Mesenchymal stem cell (in vitro differentiated cells and primary cell): ENCODE results near the gene LRRC10B.

ENCODE experiments used
- DNase-seq: peaks from one replicate; pipeline ENCODE4 v3.0.0-alpha.2; 2013
- H2AFZ ChIP-seq: one replicate; pipeline ENCODE4 v1.6.1; 2013; ENCODE audit warnings: low read depth, mild to moderate bottlenecking, control low read depth, inconsistent platforms, low read length, moderate library complexity
- H2AK5ac ChIP-seq: 2 replicates; pipeline ENCODE4 v1.6.1; 2013; ENCODE audit warnings: low read length, moderate library complexity, mild to moderate bottlenecking, inconsistent platforms; ENCODE audit not compliant: severe bottlenecking
- H2BK120ac ChIP-seq: one replicate; pipeline ENCODE4 v1.6.1; 2013; ENCODE audit warnings: low read depth, mild to moderate bottlenecking, inconsistent platforms, low read length, moderate library complexity
- H2BK12ac ChIP-seq, 2 experiments: one replicate each; pipeline ENCODE4 v1.6.1; 2013; ENCODE audit warnings: inconsistent platforms in 2 of 2, low read length in 2 of 2, mild to moderate bottlenecking in 2 of 2, moderate library complexity in 2 of 2, control low read depth in 1 of 2
- H2BK15ac ChIP-seq: one replicate; pipeline ENCODE4 v1.6.1; 2013; ENCODE audit warnings: mild to moderate bottlenecking, low read depth, inconsistent platforms; ENCODE audit not compliant: poor library complexity, severe bottlenecking
- H2BK5ac ChIP-seq: 2 replicates; pipeline ENCODE4 v1.6.1; 2013; ENCODE audit warnings: low read depth, mild to moderate bottlenecking, low read length, control low read depth, inconsistent platforms; ENCODE audit not compliant: poor library complexity, severe bottlenecking
- H3K14ac ChIP-seq, 2 experiments: one replicate each; pipeline ENCODE4 v1.6.1; 2013; ENCODE audit warnings: inconsistent platforms in 2 of 2, low read length in 2 of 2, control low read depth in 1 of 2, mild to moderate bottlenecking in 1 of 2, moderate library complexity in 1 of 2
- H3K18ac ChIP-seq, 2 experiments: one replicate each; pipeline ENCODE4 v1.6.1; 2013; ENCODE audit warnings: inconsistent platforms in 2 of 2, low read length in 2 of 2, control low read depth in 1 of 2, low read depth in 1 of 2, mild to moderate bottlenecking in 1 of 2
- H3K23ac ChIP-seq, 2 experiments: one replicate each; pipeline ENCODE4 v1.6.1; 2013; ENCODE audit warnings: inconsistent platforms in 2 of 2, low read length in 2 of 2, mild to moderate bottlenecking in 2 of 2, moderate library complexity in 2 of 2, control low read depth in 1 of 2
- H3K27ac ChIP-seq: 2 replicates; pipeline ENCODE4 v1.5.1; 2013; ENCODE audit warnings: mild to moderate bottlenecking, moderate library complexity, low read length, control low read depth, inconsistent platforms; ENCODE audit not compliant: poor library complexity, severe bottlenecking
- H3K27me3 ChIP-seq, 2 experiments: 2 replicates each; pipeline versions ENCODE4 v1.6.1 to v1.7.0; 2013; ENCODE audit warnings: low read length in 2 of 2, mild to moderate bottlenecking in 2 of 2, moderate library complexity in 2 of 2, control low read depth in 1 of 2, inconsistent platforms in 1 of 2; ENCODE audit not compliant: control insufficient read depth in 1 of 2, insufficient read depth in 1 of 2
- H3K36me3 ChIP-seq, 2 experiments: 2 replicates each; pipeline versions ENCODE4 v1.6.1 to v1.7.0; 2013; ENCODE audit warnings: low read length in 2 of 2, control low read depth in 1 of 2, inconsistent platforms in 1 of 2, low read depth in 1 of 2, mild to moderate bottlenecking in 1 of 2; ENCODE audit not compliant: insufficient read depth in 2 of 2, control insufficient read depth in 1 of 2
- H3K4ac ChIP-seq, 2 experiments: one replicate each; pipeline ENCODE4 v1.6.1; 2013; ENCODE audit warnings: inconsistent platforms in 2 of 2, low read length in 2 of 2, mild to moderate bottlenecking in 2 of 2, moderate library complexity in 2 of 2, control low read depth in 1 of 2, low read depth in 1 of 2
- H3K4me1 ChIP-seq: 2 replicates; pipeline ENCODE4 v1.6.1; 2013; ENCODE audit warnings: low read depth, low read length, control low read depth; ENCODE audit not compliant: control insufficient read depth, insufficient read depth
- H3K4me2 ChIP-seq: 2 replicates; pipeline ENCODE4 v1.6.1; 2013; ENCODE audit warnings: low read length, mild to moderate bottlenecking, inconsistent platforms; ENCODE audit not compliant: poor library complexity, severe bottlenecking
- H3K4me3 ChIP-seq, 2 experiments: 2 replicates each; pipeline versions ENCODE4 v1.5.1 to v1.7.0; 2013; ENCODE audit warnings: low read length in 2 of 2, mild to moderate bottlenecking in 2 of 2, control low read depth in 1 of 2, low read depth in 1 of 2; ENCODE audit not compliant: insufficient read depth in 1 of 2
- H3K79me1 ChIP-seq: replicated peaks from 2 replicates; pipeline ENCODE4 v1.6.1; 2013; ENCODE audit warnings: mild to moderate bottlenecking, control low read depth, low read length, inconsistent platforms; ENCODE audit not compliant: poor library complexity, severe bottlenecking
- H3K9ac ChIP-seq: 2 replicates; pipeline ENCODE4 v1.7.0; 2013; ENCODE audit warnings: mild to moderate bottlenecking, low read length, moderate library complexity
- H3K9me3 ChIP-seq: 2 replicates; pipeline ENCODE4 v1.7.0; 2013; ENCODE audit warnings: mild to moderate bottlenecking, low read length; ENCODE audit not compliant: control insufficient read depth
- H4K8ac ChIP-seq: one replicate; pipeline ENCODE4 v1.6.1; 2013; ENCODE audit warnings: inconsistent platforms, mild to moderate bottlenecking, low read length, moderate library complexity
- H4K91ac ChIP-seq: one replicate; pipeline ENCODE4 v1.6.1; 2013; ENCODE audit warnings: mild to moderate bottlenecking, low read length, inconsistent platforms
- WGBS: methylation state at CpG from one replicate; pipeline ENCODE4 v1.1.7; 2013; ENCODE audit warnings: mixed read lengths; 5-methylcytosine and 5-hydroxymethylcytosine counted together

Gene LRRC10B

DNA sequence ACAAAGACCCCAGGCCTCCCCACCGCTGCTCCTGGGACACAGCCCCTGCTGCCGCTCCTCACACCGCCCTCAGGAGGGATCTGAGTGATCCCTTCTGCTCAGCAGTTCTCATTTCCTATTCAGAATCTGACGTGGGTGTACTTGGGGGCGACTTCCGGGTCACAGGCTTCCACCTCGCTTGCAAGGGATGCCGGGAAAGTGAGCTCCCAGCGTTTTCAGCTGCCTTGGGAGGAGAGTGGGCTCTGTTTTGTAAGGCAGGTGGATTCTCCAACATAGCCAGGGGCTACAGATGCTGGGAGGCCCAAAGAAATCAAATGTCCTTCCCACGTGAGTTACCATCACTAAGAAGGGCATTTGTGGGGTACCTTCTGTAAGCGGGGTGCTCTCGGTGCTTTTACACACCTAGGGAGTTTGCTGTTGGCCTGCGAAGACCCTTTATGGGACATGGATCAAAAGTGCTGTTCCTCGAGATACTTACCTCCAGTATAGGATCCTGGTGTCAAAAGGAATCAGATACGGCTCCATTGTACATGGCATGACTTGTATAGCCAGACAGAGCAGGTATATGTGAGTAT, 9.7 kb upstream of the LRRC10B start:
- Histone ChIP-seq H3K9me3 (no peaks in the 10 kb centered on the region), H4K91ac (no peak overlapping the region), H3K14ac (no peak overlapping the region), H3K79me1 (no peaks in the 10 kb centered on the region), H3K4me1 (no peaks in the 10 kb centered on the region), H2AK5ac (no peak overlapping the region), H3K9ac (no peak overlapping the region), H3K4me2 (no peak overlapping the region), H2AFZ (no peak overlapping the region), H2BK15ac (no peak overlapping the region), H3K27me3 (peaks cover 46 to 53% of the 10 kb centered on the region in 2 experiments), H3K4me3 (no peak overlapping the region), H3K23ac (no peak overlapping the region), H3K18ac (no peak overlapping the region), H3K27ac (no peak overlapping the region), H3K36me3 (no peaks in the 10 kb centered on the region), H4K8ac (no peak overlapping the region), H2BK120ac (no peak overlapping the region), H2BK5ac (no peak overlapping the region), H2BK12ac (no peak overlapping the region), H3K4ac (no peak overlapping the region)
- no peak for DNase-seq
- 82% methylated on average over 15 of the region's 15 CpGs for WGBS

DNA sequence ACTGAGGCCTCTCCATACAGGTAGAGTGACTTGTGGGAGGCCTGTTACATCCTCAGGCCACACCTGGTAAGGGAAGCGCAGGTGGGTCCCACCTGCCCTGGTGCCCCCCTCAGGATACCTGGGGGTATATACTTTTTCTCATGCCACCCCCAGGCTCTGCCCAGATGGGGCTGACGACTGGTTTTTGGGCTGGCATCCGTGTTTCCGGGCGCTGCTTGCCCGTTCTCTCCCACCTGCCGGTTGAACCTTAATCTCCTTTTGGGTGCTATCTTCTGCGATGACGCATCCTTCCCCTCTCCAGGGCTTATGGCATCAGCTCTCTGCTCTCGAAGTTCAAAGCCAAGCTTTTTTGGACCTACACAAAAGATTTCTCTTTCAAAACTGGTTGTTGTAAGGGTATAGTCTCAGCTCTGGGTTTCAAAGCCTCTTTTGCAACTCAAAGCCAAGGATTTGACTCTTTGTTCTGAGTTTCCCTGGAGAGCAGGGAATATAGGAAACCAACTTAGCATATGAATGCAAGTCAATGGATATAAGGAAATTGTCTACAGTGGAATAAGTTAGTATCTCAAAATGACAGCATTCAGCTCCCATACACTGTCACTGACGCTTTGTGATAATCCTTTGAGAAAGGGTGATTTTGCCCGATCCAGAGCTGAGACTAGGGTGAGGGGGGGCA, 8.6 kb upstream of the LRRC10B start:
- H2AK5ac ChIP-seq: no peak overlapping the region
- no peak overlapping the region for H2AFZ ChIP-seq
- H2BK12ac ChIP-seq: no peak overlapping the region
- H3K9ac ChIP-seq: no peak overlapping the region
- no peak overlapping the region for H4K8ac ChIP-seq
- H2BK120ac ChIP-seq: no peak overlapping the region
- no peak overlapping the region for H3K14ac ChIP-seq
- H3K27me3 ChIP-seq: peaks cover 49 to 55% of the 10 kb centered on the region in 2 experiments
- H3K4me1 ChIP-seq: no peaks in the 10 kb centered on the region
- no peak for DNase-seq
- H3K79me1 ChIP-seq: no peaks in the 10 kb centered on the region
- H4K91ac ChIP-seq: no peak overlapping the region
- no peak overlapping the region for H2BK5ac ChIP-seq
- H3K18ac ChIP-seq: no peak overlapping the region
- no peak overlapping the region for H3K27ac ChIP-seq
- H3K4me3 ChIP-seq: no peak overlapping the region
- H3K36me3 ChIP-seq: no peaks in the 10 kb centered on the region
- H3K9me3 ChIP-seq: no peaks in the 10 kb centered on the region
- no peak overlapping the region for H2BK15ac ChIP-seq
- no peak overlapping the region for H3K4ac ChIP-seq
- no peak overlapping the region for H3K23ac ChIP-seq
- 45% methylated on average over 10 of the region's 12 CpGs for WGBS
- no peak overlapping the region for H3K4me2 ChIP-seq

DNA sequence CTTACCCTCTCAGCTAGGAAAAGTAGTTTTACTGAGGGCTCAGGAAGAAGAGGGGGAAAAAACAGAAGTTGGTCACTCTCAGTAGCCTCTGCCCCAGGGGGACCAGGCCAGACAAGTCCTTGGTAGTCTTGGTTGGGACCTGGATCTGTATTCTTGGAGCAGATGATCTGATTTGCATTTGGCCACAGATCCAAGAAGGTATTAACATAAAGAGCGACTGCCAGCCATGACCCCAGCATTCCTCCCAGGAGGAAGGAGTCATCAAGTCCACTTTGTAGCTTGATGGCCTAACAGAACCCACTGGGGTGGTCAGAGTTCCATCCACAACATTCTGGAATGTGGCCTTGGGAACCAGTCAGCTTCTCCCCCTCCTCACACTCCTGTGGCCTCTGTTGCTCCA, 6.0 kb upstream of the LRRC10B start:
- H2BK120ac ChIP-seq: no peak overlapping the region
- DNase-seq: no peak
- no peak overlapping the region for H2BK15ac ChIP-seq
- H3K9ac ChIP-seq: no peak overlapping the region
- peaks cover 66 to 70% of the 10 kb centered on the region in 2 experiments for H3K27me3 ChIP-seq
- no peaks in the 10 kb centered on the region for H3K79me1 ChIP-seq
- no peak overlapping the region for H2BK12ac ChIP-seq
- no peak overlapping the region for H3K14ac ChIP-seq
- H3K4me1 ChIP-seq: peaks cover 4% of the 10 kb centered on the region
- no peak overlapping the region for H3K4me3 ChIP-seq
- H2BK5ac ChIP-seq: no peak overlapping the region
- no peak overlapping the region for H2AK5ac ChIP-seq
- peak overlapping the region in 1 of 2 experiments; percentile 80 for H3K23ac ChIP-seq
- 90% methylated on average over 1 of the region's 1 CpG for WGBS
- no peak overlapping the region for H3K27ac ChIP-seq
- no peaks in the 10 kb centered on the region for H3K9me3 ChIP-seq
- no peak overlapping the region for H3K4me2 ChIP-seq
- H3K4ac ChIP-seq: no peak overlapping the region
- no peak overlapping the region for H2AFZ ChIP-seq
- H4K91ac ChIP-seq: no peak overlapping the region
- H3K36me3 ChIP-seq: no peaks in the 10 kb centered on the region
- H4K8ac ChIP-seq: no peak overlapping the region
- no peak overlapping the region for H3K18ac ChIP-seq

DNA sequence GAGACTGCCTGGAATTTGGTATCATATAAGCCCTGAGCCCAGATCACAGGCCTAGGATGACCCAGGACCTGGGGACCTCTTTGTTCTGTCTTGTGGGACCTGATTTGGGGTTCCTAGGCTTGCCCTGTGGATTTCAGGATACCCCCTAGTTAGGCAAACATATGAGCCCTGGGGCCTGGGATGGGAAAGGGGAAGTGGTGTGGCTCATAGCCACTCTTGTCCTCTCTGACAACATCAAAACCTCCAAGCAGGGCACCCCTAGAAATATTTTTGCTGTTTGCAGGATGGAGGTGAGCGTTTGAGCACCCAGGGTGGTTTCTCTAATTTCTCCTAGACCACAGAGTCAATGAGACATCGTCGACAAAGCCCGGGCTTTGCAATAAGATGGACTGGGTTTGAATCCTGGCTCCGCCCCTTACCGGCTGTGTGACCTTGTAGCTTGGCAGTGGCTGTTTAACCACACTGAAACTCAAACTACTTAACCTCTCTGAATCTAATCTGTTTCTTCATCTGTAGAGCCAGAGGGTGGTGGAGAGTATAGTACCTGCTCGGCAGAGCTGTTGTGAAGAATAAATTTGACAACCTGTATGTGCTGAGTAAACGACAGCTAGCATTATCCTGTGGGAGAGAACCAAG, 5.3 kb upstream of the LRRC10B start:
- H2BK12ac ChIP-seq: no peak overlapping the region
- no peak overlapping the region for H2BK15ac ChIP-seq
- no peak overlapping the region for H3K4me3 ChIP-seq
- no peak overlapping the region for H2AFZ ChIP-seq
- H3K4me2 ChIP-seq: no peak overlapping the region
- H3K79me1 ChIP-seq: no peaks in the 10 kb centered on the region
- no peak overlapping the region for H3K9ac ChIP-seq
- H2BK5ac ChIP-seq: no peak overlapping the region
- H3K23ac ChIP-seq: no peak overlapping the region
- H3K14ac ChIP-seq: no peak overlapping the region
- no peak overlapping the region for H4K91ac ChIP-seq
- no peak overlapping the region for H3K27ac ChIP-seq
- no peak overlapping the region for H2BK120ac ChIP-seq
- H3K36me3 ChIP-seq: no peaks in the 10 kb centered on the region
- no peak overlapping the region for H3K18ac ChIP-seq
- peaks cover 70 to 73% of the 10 kb centered on the region in 2 experiments for H3K27me3 ChIP-seq
- H2AK5ac ChIP-seq: no peak overlapping the region
- 69% methylated on average over 4 of the region's 8 CpGs for WGBS
- no peak for DNase-seq
- H3K9me3 ChIP-seq: no peaks in the 10 kb centered on the region
- peaks cover 6% of the 10 kb centered on the region for H3K4me1 ChIP-seq
- H4K8ac ChIP-seq: no peak overlapping the region
- no peak overlapping the region for H3K4ac ChIP-seq
